Panc1 (cell line): Measurements from ENCODE around the gene CROCC2. TPM values are rescaled to one million over a fixed set of nuclear protein-coding genes. Genes with fewer than 3 reads are reported as not detected.

Experiments used
- ATAC-seq: fragments of 200-7000 bp; cut with Tn5 transposase; 2 replicates; pipeline ENCODE4 v1.9.1; 2020; ENCODE audit warnings: mild to moderate bottlenecking, moderate library complexity
- BruUV-seq: library from RNA; stranded (reverse); fragments of 400-500 nt; replicated peaks from 2 replicates; lab custom pipeline; 2021; lab: Mats Ljungman, UMichigan
- CTCF ChIA-PET: fragments of 300-600 bp; sonication (Branson Sonifier 250); formaldehyde crosslinking; loops from one replicate; lab custom pipeline; 2022; ENCODE audit warnings: antibody characterized with exemption; lab: Charles Lee
- POLR2A ChIA-PET: fragments of 300-600 bp; sonication (Branson Sonifier 250); formaldehyde crosslinking; loops from one replicate; lab custom pipeline; 2022; ENCODE audit warnings: antibody characterized with exemption; lab: Charles Lee
- DNase-seq: peaks from one replicate; pipeline ENCODE4 v3.0.0-alpha.2; 2010; ENCODE audit warnings: low read depth, low spot score
- H3K27ac ChIP-seq: 2 replicates; pipeline ENCODE4 v1.5.1; 2011; ENCODE audit warnings: mild to moderate bottlenecking, low read length, inconsistent platforms
- H3K27me3 ChIP-seq: fragments of 200-500 bp; sonication (Bioruptor generic); 2 replicates; pipeline ENCODE4 v1.6.0; 2014; ENCODE audit warnings: low read length, inconsistent platforms; ENCODE audit not compliant: control insufficient read depth, insufficient read depth
- H3K36me3 ChIP-seq: fragments of 200-500 bp; sonication (Bioruptor generic); 2 replicates; pipeline ENCODE4 v1.5.1; 2014; ENCODE audit warnings: inconsistent platforms, mild to moderate bottlenecking, low read length, moderate library complexity; ENCODE audit not compliant: control insufficient read depth, insufficient read depth
- H3K4me1 ChIP-seq: 2 replicates; pipeline ENCODE4 v1.5.1; 2011; ENCODE audit warnings: inconsistent platforms, mild to moderate bottlenecking, low read length, moderate library complexity; ENCODE audit not compliant: control insufficient read depth, insufficient read depth
- H3K4me3 ChIP-seq, 2 experiments: 2 replicates each; pipeline ENCODE4 v1.5.1; 2011 to 2012; ENCODE audit warnings: low read depth in 2 of 2, low read length in 2 of 2, mild to moderate bottlenecking in 2 of 2, inconsistent platforms in 1 of 2, moderate library complexity in 1 of 2
- H3K9me3 ChIP-seq: fragments of 200-500 bp; sonication (Bioruptor generic); 2 replicates; pipeline ENCODE4 v1.5.1; 2014; ENCODE audit warnings: low read depth, mild to moderate bottlenecking, inconsistent platforms, low read length, moderate library complexity; ENCODE audit not compliant: control insufficient read depth, insufficient read depth
- CTCF ChIP-seq: fragments of 450-650 bp; IDR thresholded peaks from 2 replicates; pipeline ENCODE4 v1.5.1; 2017; ENCODE audit warnings: mild to moderate bottlenecking
- POLR2AphosphoS5 ChIP-seq: IDR thresholded peaks from 2 replicates; pipeline ENCODE4 v1.6.1; 2012; ENCODE audit warnings: mild to moderate bottlenecking, low read depth, low read length, moderate library complexity
- SIN3A ChIP-seq: IDR thresholded peaks from 2 replicates; pipeline ENCODE4 v1.6.1; 2012; ENCODE audit warnings: low read depth, mild to moderate bottlenecking, low read length, moderate library complexity, borderline replicate concordance; ENCODE audit not compliant: insufficient read depth
- TCF7L2 ChIP-seq: IDR thresholded peaks from 2 replicates; pipeline ENCODE4 v1.6.1; 2011; ENCODE audit warnings: mild to moderate bottlenecking, low read depth, low read length, inconsistent platforms
- in situ Hi-C: cut with HindIII; loops from 2 replicates; pipeline ENCODE4 v1.10.0; 2016; ENCODE audit warnings: low sequenced_read_pairs, low pct_unique_long_range_greater_than_20kb
- intact Hi-C: fragments of 100-400 bp; cut with micrococcal nuclease; formaldehyde crosslinking; loops from one replicate; pipeline ENCODE4 v1.10.0; 2022; ENCODE audit not compliant: unreplicated experiment
- total RNA-seq: library from RNA; stranded (reverse); gene quantifications from one replicate; pipeline ENCODE4 v1.2.1, GENCODE V29; 2021; ENCODE audit not compliant: unreplicated experiment
- TF ChIP-seq, protein P1 (sequence below), 2 experiments: IDR thresholded peaks; 2 replicates each; pipeline ENCODE4 v1.6.1; 2011 to 2012; ENCODE audit warnings: low read depth in 2 of 2, control low read depth in 1 of 2, low read length in 1 of 2, mild to moderate bottlenecking in 1 of 2, moderate library complexity in 1 of 2; ENCODE audit not compliant: insufficient read depth in 1 of 2

The CROCC2 gene
- total RNA-seq, 1 experiment from 2014 or later: 0.23 TPM

GRCh38 chr2:241002275-241003046, 96.3 kb downstream of the CROCC2 start:
- POLR2A ChIA-PET: no interaction called here

DNA sequence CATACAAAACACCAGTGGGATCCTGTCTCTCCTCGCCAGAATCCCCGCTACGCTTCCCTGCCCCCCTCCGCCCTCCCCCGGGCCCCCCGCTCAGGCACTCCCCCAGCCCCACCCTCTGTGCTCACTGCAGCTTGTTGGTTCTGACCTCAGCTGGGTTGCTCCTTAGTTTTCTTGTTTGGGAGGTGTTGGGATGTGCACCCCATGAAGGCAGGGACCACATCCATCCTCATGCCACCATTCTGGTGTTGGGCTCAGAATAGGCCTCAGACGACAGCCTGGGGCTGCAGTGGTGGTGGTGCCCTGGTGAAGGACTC, 96.9 kb downstream of the CROCC2 start:
- no peaks in the 10 kb centered on the region for H3K27me3 ChIP-seq
- ATAC-seq (no peak), DNase-seq (no peak)
- peaks cover under 1% of the 10 kb centered on the region for H3K4me1 ChIP-seq
- POLR2A ChIA-PET: no interaction called here
- intact Hi-C loops (no loop called here), in situ Hi-C loops (no loop called here)
- H3K9me3 ChIP-seq: peaks cover 13% of the 10 kb centered on the region; the same call in 1 of the 2 replicates
- no TSS peak for BruUV-seq
- no peaks in the 10 kb centered on the region; the same call in 1 of the 2 replicates for H3K36me3 ChIP-seq
- TF ChIP-seq TCF7L2 (no peak), POLR2AphosphoS5 (no peak), SIN3A (no peak), CTCF (no peak)
- TF ChIP-seq, protein P1, sequence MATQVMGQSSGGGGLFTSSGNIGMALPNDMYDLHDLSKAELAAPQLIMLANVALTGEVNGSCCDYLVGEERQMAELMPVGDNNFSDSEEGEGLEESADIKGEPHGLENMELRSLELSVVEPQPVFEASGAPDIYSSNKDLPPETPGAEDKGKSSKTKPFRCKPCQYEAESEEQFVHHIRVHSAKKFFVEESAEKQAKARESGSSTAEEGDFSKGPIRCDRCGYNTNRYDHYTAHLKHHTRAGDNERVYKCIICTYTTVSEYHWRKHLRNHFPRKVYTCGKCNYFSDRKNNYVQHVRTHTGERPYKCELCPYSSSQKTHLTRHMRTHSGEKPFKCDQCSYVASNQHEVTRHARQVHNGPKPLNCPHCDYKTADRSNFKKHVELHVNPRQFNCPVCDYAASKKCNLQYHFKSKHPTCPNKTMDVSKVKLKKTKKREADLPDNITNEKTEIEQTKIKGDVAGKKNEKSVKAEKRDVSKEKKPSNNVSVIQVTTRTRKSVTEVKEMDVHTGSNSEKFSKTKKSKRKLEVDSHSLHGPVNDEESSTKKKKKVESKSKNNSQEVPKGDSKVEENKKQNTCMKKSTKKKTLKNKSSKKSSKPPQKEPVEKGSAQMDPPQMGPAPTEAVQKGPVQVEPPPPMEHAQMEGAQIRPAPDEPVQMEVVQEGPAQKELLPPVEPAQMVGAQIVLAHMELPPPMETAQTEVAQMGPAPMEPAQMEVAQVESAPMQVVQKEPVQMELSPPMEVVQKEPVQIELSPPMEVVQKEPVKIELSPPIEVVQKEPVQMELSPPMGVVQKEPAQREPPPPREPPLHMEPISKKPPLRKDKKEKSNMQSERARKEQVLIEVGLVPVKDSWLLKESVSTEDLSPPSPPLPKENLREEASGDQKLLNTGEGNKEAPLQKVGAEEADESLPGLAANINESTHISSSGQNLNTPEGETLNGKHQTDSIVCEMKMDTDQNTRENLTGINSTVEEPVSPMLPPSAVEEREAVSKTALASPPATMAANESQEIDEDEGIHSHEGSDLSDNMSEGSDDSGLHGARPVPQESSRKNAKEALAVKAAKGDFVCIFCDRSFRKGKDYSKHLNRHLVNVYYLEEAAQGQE (IDR thresholded peaks at IDR 0.05; ENCODE audit: insufficient read depth in 1 of 2, low read depth in 2 of 2, low read length in 1 of 2): no peak
- H3K4me3 ChIP-seq: no peak overlapping the region
- CTCF ChIA-PET: no interaction called here
- H3K27ac ChIP-seq: no peak overlapping the region

More at GRCh38 chr2:241002275-241003046, 96.3 kb downstream of the CROCC2 start:
- no peaks in the 10 kb centered on the region for H3K27me3 ChIP-seq
- no peaks in the 10 kb centered on the region; the same call in 1 of the 2 replicates for H3K36me3 ChIP-seq
- H3K27ac ChIP-seq: no peak overlapping the region
- intact Hi-C loops (no loop called here), in situ Hi-C loops (no loop called here)
- ATAC-seq (no peak), DNase-seq (no peak)
- peaks cover 13% of the 10 kb centered on the region; the same call in 1 of the 2 replicates for H3K9me3 ChIP-seq
- BruUV-seq: no TSS peak
- H3K4me3 ChIP-seq: no peak overlapping the region
- peaks cover 6% of the 10 kb centered on the region for H3K4me1 ChIP-seq
- TF ChIP-seq POLR2AphosphoS5: no peak
- no peak for TF ChIP-seq SIN3A
- TF ChIP-seq, protein P1 (IDR thresholded peaks at IDR 0.05; ENCODE audit: insufficient read depth in 1 of 2, low read depth in 2 of 2, low read length in 1 of 2): no peak
- TF ChIP-seq TCF7L2: no peak
- no peak for TF ChIP-seq CTCF
- CTCF ChIA-PET: no interaction called here
